NT2/D1 (cell line): ENCODE results near the gene RBMXL3.

Source experiments
- SUZ12 ChIP-seq: IDR thresholded peaks from 2 replicates; pipeline ENCODE4 v1.6.1; 2011; ENCODE audit not compliant: insufficient read length, insufficient read depth; ENCODE audit errors: extremely low read depth
- YY1 ChIP-seq: IDR thresholded peaks from 2 replicates; pipeline ENCODE4 v1.6.1; 2011; ENCODE audit not compliant: insufficient read length, insufficient read depth
- ZNF274 ChIP-seq: IDR thresholded peaks from 2 replicates; pipeline ENCODE4 v1.6.1; 2011; ENCODE audit warnings: mild to moderate bottlenecking, low read depth, low read length

GRCh38 chrX:115183980-115184379 lies 5.2 kb upstream of the RBMXL3 start:
- no peak for TF ChIP-seq YY1
- no peak for TF ChIP-seq ZNF274
- no peak for TF ChIP-seq SUZ12
